Measurements from ENCODE around the gene RIPK4. TPM values are rescaled to one million over a fixed set of nuclear protein-coding genes. Genes with fewer than 3 reads are reported as not detected.

RIPK4 gene
- total RNA-seq, 1 experiment from 2014 or later = 20.1 TPM

GRCh38 chr21:41808094-41808493 is 41.2 kb upstream of the RIPK4 start:
- POLR2A ChIA-PET = no interaction called here
- no peak for ATAC-seq
- CTCF ChIA-PET = interaction anchor here (1.0 kb wide), 1 partner anchor 8 kb away, joined by 4 read pairs; no protein-coding TSS in a partner anchor
- H3K4me1 Mint-ChIP-seq = no peaks in the 10 kb centered on the region
- no peaks in the 10 kb centered on the region for H3K27me3 Mint-ChIP-seq (ENCODE audit: low read depth)
- H3K36me3 Mint-ChIP-seq = peaks cover 20% of the 10 kb centered on the region
- no peak overlapping the region for H3K4me3 Mint-ChIP-seq
- peaks cover 15% of the 10 kb centered on the region for H3K9me3 Mint-ChIP-seq
- TF ChIP-seq RORB (CRISPR knock-in tag; IDR thresholded peaks at IDR 0.05) (no peak), MLX (CRISPR knock-in tag; IDR thresholded peaks at IDR 0.05) (no peak), ATF2 (CRISPR knock-in tag; IDR thresholded peaks at IDR 0.05; ENCODE audit: borderline replicate concordance, low read depth) (no peak), SMAD3 (CRISPR knock-in tag; IDR thresholded peaks at IDR 0.05; ENCODE audit: borderline replicate concordance) (no peak), CREM (CRISPR knock-in tag; IDR thresholded peaks at IDR 0.05) (no peak), ETV6 (CRISPR knock-in tag; IDR thresholded peaks at IDR 0.05) (no peak), CDX4 (CRISPR knock-in tag; IDR thresholded peaks at IDR 0.05; ENCODE audit: borderline replicate concordance) (no peak), RELA (CRISPR knock-in tag; IDR thresholded peaks at IDR 0.05; ENCODE audit: borderline replicate concordance) (no peak), EMX1 (CRISPR knock-in tag; IDR thresholded peaks at IDR 0.05) (no peak), ZNF232 (CRISPR knock-in tag; IDR thresholded peaks at IDR 0.05) (no peak), TP53 (CRISPR knock-in tag; IDR thresholded peaks at IDR 0.05) (no peak), ZNF281 (CRISPR knock-in tag; IDR thresholded peaks at IDR 0.05) (no peak), ZMAT4 (CRISPR knock-in tag; IDR thresholded peaks at IDR 0.05) (no peak), NR3C1 (CRISPR knock-in tag; conservative IDR thresholded peaks at IDR 0.05; ENCODE audit: low read depth) (no peak), MAX (CRISPR knock-in tag; IDR thresholded peaks at IDR 0.05) (no peak)
- DNase-seq (ENCODE audit: low spot score) = no peak
- no peak overlapping the region for H3K27ac Mint-ChIP-seq

GRCh38 chr21:41806773-41807172 is 39.9 kb upstream of the RIPK4 start:
- DNase-seq (ENCODE audit: low spot score) (no peak), ATAC-seq (no peak)
- POLR2A ChIA-PET = no interaction called here
- Mint-ChIP-seq H3K4me3 (no peak overlapping the region), H3K36me3 (peaks cover 20% of the 10 kb centered on the region), H3K27me3 (ENCODE audit: low read depth) (no peaks in the 10 kb centered on the region), H3K4me1 (no peaks in the 10 kb centered on the region), H3K9me3 (peaks cover 15% of the 10 kb centered on the region), H3K27ac (no peak overlapping the region)
- CTCF ChIA-PET = no interaction called here
- TF ChIP-seq ZMAT4 (CRISPR knock-in tag; IDR thresholded peaks at IDR 0.05) (no peak), ERG (CRISPR knock-in tag; IDR thresholded peaks at IDR 0.05) (no peak), ZNF121 (CRISPR knock-in tag; IDR thresholded peaks at IDR 0.05) (no peak), E2F1 (CRISPR knock-in tag; IDR thresholded peaks at IDR 0.05) (no peak), SMAD4 (CRISPR knock-in tag; IDR thresholded peaks at IDR 0.05) (no peak), MAX (CRISPR knock-in tag; IDR thresholded peaks at IDR 0.05) (no peak), NFATC4 (CRISPR knock-in tag; IDR thresholded peaks at IDR 0.05) (no peak), MLX (CRISPR knock-in tag; IDR thresholded peaks at IDR 0.05) (no peak), ZSCAN18 (CRISPR knock-in tag; IDR thresholded peaks at IDR 0.05) (no peak), KAT7 (CRISPR knock-in tag; IDR thresholded peaks at IDR 0.05; ENCODE audit: borderline replicate concordance) (no peak), ZNF263 (CRISPR knock-in tag; IDR thresholded peaks at IDR 0.05; ENCODE audit: low read depth) (no peak), TEAD4 (CRISPR knock-in tag; IDR thresholded peaks at IDR 0.05) (no peak)
